Astrocyte (in vitro differentiated cells and primary cell): ENCODE results near the gene DISP3.

Experiments
- EZH2 ChIP-seq: IDR thresholded peaks from 2 replicates; pipeline ENCODE4 v1.6.1; 2012; ENCODE audit warnings: mild to moderate bottlenecking, low read length, inconsistent platforms; ENCODE audit not compliant: insufficient read depth
- TF ChIP-seq, protein P1 (sequence below): IDR thresholded peaks from 2 replicates; pipeline ENCODE4 v1.5.1; 2011; ENCODE audit warnings: low read depth, mild to moderate bottlenecking, inconsistent platforms, low read length, moderate library complexity; ENCODE audit not compliant: insufficient read depth

DNA sequence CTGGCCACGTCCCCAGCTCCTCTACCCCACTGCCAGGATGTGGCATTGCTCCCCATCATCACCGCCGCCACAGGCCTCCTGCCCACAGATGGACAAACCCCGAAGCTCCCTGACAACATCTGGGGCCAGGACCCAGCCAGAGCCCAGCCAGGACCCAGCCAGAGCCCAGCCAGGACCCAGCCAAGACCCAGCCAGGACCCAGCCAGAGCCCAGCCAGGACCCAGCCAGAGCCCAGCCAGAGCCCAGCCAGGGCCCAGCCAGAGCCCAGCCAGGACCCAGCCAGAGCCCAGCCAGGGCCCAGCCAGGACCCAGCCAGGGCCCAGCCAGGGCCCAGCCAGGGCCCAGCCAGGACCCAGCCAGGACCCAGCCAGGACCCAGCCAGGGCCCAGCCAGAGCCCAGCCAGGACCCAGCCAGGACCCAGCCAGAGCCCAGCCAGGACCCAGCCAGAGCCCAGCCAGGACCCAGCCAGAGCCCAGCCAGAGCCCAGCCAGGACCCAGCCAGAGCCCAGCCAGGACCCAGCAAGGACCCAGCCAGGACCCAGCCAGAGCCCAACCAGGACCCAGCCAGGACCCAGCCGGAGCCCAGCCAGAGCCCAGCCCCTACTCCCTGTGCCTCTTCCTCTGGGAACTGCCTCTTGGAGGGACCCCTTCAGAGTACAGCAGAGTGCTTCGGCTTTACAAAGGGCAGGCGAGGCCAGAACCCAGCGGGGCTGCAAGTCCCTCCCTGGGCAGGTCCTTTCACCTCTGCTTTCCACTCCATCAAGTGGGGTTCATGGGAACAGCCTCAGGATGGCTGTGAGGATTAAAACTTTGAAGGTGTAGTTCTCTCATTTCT lies 43.7 kb downstream of the DISP3 start:
- TF ChIP-seq EZH2, result no peak
- TF ChIP-seq, protein P1, sequence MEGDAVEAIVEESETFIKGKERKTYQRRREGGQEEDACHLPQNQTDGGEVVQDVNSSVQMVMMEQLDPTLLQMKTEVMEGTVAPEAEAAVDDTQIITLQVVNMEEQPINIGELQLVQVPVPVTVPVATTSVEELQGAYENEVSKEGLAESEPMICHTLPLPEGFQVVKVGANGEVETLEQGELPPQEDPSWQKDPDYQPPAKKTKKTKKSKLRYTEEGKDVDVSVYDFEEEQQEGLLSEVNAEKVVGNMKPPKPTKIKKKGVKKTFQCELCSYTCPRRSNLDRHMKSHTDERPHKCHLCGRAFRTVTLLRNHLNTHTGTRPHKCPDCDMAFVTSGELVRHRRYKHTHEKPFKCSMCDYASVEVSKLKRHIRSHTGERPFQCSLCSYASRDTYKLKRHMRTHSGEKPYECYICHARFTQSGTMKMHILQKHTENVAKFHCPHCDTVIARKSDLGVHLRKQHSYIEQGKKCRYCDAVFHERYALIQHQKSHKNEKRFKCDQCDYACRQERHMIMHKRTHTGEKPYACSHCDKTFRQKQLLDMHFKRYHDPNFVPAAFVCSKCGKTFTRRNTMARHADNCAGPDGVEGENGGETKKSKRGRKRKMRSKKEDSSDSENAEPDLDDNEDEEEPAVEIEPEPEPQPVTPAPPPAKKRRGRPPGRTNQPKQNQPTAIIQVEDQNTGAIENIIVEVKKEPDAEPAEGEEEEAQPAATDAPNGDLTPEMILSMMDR, result no peak
